ENCODE results near the gene CABYR. TPM values are rescaled to one million over a fixed set of nuclear protein-coding genes. Genes with fewer than 3 reads are reported as not detected.

The CABYR gene
- total RNA-seq, 1 donor from 2014 or later, result 5.1 TPM

DNA sequence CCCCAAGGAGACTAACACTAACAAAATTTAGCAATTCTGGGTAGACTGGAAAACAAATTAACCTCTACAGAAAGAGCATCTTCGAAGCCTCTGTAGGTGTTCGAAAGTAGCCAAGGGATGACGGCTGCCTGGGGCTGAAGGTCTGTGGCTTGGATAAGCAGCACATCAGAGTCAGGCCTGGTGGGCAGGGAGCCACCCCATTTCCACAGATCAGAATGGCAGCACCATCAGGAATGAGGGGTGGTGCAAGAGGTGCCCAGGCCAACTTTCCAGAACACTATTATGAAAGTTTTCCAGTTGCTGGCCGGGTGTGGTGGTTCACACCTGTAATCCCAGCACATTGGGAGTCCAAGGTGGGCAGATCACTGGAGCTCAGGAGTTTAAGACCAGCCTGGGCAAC, 57.9 kb downstream of the CABYR start:
- Histone ChIP-seq H3K36me3 (ENCODE audit: control insufficient read depth, insufficient read depth, low read length) (no peaks in the 10 kb centered on the region), H3K4me3 (ENCODE audit: low read depth, low read length) (no peak overlapping the region), H3K27me3 (ENCODE audit: control insufficient read depth, insufficient read depth, low read length) (no peaks in the 10 kb centered on the region)
- DNase-seq (ENCODE audit: low read depth), result no peak
- TF ChIP-seq, protein P1, sequence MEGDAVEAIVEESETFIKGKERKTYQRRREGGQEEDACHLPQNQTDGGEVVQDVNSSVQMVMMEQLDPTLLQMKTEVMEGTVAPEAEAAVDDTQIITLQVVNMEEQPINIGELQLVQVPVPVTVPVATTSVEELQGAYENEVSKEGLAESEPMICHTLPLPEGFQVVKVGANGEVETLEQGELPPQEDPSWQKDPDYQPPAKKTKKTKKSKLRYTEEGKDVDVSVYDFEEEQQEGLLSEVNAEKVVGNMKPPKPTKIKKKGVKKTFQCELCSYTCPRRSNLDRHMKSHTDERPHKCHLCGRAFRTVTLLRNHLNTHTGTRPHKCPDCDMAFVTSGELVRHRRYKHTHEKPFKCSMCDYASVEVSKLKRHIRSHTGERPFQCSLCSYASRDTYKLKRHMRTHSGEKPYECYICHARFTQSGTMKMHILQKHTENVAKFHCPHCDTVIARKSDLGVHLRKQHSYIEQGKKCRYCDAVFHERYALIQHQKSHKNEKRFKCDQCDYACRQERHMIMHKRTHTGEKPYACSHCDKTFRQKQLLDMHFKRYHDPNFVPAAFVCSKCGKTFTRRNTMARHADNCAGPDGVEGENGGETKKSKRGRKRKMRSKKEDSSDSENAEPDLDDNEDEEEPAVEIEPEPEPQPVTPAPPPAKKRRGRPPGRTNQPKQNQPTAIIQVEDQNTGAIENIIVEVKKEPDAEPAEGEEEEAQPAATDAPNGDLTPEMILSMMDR (IDR thresholded peaks at IDR 0.05; ENCODE audit: insufficient read depth, low read length, poor library complexity, severe bottlenecking), result no peak

DNA sequence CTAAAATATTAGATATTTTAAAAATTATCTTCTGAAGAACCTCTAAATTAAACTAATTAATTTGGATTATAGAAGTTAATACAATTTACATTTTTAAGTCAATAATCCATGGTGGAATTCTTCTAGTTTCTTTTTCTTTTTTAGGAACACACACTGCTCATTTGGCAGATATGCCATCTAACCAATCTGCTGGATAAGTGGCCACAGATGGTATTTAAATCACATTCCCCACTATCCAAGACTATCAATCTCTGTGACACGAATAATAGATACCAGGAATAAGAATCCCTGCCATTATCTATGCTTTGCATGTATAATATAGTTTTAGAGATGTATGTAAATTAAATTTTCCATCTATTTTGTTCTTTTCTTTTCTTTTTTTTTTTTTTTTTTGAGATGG, 58.5 kb downstream of the CABYR start:
- H3K36me3 ChIP-seq (ENCODE audit: control insufficient read depth, insufficient read depth, low read length), result no peaks in the 10 kb centered on the region
- no peak overlapping the region for H3K4me3 ChIP-seq (ENCODE audit: low read depth, low read length)
- no peaks in the 10 kb centered on the region for H3K27me3 ChIP-seq (ENCODE audit: control insufficient read depth, insufficient read depth, low read length)
- TF ChIP-seq, protein P1 (IDR thresholded peaks at IDR 0.05; ENCODE audit: insufficient read depth, low read length, poor library complexity, severe bottlenecking), result no peak
- no peak for DNase-seq (ENCODE audit: low read depth)

DNA sequence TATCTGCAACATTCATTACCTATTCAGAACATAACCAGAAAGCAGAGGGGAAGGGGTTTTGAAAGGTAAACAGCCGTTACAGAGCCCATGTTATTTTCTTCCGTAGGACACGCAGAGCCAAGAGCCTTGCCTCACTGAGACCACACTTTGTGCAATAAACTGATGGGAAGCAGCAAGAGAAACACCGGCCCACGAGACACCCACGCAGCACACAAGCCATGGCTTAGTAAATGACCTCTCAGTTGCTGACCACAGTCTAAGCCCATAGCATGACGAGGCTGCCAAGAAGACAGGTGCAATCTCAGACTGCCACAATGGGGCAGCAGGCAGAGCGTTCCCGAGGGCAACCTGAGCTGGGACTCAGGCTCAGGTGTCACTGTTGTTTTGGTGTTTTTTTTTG, 59.6 kb downstream of the CABYR start:
- Histone ChIP-seq H3K4me3 (ENCODE audit: low read depth, low read length) (no peak overlapping the region), H3K27me3 (ENCODE audit: control insufficient read depth, insufficient read depth, low read length) (no peaks in the 10 kb centered on the region), H3K36me3 (ENCODE audit: control insufficient read depth, insufficient read depth, low read length) (no peaks in the 10 kb centered on the region)
- no peak for DNase-seq (ENCODE audit: low read depth)
- TF ChIP-seq, protein P1 (IDR thresholded peaks at IDR 0.05; ENCODE audit: insufficient read depth, low read length, poor library complexity, severe bottlenecking), result no peak

DNA sequence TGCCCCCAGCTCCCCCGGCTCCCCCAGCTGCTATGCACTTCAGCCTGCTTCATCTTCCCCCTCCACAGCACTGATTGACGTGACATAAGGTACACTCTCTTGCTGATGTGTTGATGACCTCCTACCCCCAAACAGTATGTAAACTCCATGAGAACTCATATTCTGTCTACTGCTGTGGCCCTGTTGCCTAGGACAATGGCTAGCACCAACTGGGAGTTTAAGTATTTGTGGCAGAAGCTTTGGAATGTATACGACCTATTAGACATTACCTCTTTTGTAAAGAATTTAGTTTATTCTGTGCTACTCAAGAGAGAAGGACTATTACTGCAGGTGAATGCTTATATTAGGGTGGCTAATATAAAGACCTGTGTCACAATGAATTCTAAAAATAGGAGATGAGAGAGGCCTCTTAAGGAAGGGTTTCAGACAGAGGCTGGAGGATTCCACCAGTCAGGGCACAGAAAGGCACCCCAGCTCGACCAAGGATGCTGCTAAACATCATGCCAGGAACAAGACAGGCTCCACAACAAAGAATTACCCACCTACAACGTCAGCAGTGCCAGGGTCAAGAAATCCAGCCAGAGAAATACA, 60.6 kb downstream of the CABYR start:
- H3K27me3 ChIP-seq (ENCODE audit: control insufficient read depth, insufficient read depth, low read length), result no peaks in the 10 kb centered on the region
- H3K4me3 ChIP-seq (ENCODE audit: low read depth, low read length), result no peak overlapping the region
- no peaks in the 10 kb centered on the region for H3K36me3 ChIP-seq (ENCODE audit: control insufficient read depth, insufficient read depth, low read length)
- TF ChIP-seq, protein P1 (IDR thresholded peaks at IDR 0.05; ENCODE audit: insufficient read depth, low read length, poor library complexity, severe bottlenecking), result no peak
- DNase-seq (ENCODE audit: low read depth), result no peak

DNA sequence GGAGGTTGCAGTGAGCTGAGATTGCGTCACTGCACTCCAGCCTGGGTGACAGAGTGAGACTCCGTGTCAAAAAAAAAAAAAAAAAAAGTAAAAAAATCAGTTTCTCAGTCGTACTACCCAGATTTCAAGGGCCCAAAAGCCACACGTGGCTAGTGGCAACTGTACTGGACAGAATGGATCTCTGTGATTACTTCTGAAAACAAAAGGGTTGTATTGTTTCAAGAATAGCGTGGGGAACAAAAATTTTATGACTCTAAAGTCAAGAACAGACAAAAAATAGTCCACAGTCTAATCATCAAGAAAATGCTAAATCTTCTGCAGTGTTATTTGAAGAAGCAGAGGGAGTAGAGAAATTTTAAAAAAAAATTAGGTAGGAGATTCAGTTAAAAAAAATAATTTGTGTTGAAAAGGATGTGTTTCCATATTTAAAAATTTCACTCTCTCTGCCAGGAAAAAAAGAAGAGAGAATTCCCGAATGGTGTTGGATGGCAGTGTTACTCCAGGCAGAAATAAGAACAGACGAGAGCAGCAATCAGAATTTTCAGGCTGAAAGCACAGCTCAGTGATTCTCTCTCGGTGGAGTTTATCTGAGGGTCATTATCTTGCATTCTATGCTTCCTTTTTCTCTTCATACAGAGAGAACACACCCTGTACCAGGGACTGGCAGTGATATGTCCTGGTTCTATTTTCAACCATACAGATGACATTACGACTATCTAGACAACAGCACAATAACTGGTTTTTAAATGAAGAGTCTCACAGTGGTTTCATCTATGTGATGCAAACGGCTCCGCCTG, 61.8 kb downstream of the CABYR start:
- Histone ChIP-seq H3K4me3 (ENCODE audit: low read depth, low read length) (no peak overlapping the region), H3K27me3 (ENCODE audit: control insufficient read depth, insufficient read depth, low read length) (no peaks in the 10 kb centered on the region), H3K36me3 (ENCODE audit: control insufficient read depth, insufficient read depth, low read length) (no peaks in the 10 kb centered on the region)
- TF ChIP-seq, protein P1 (IDR thresholded peaks at IDR 0.05; ENCODE audit: insufficient read depth, low read length, poor library complexity, severe bottlenecking), result no peak
- no peak for DNase-seq (ENCODE audit: low read depth)
